Measurements from ENCODE around the gene TCOF1. TPM values are rescaled to one million over a fixed set of nuclear protein-coding genes. Genes with fewer than 3 reads are reported as not detected.

Gene TCOF1
- total RNA-seq, 2 donors from 2014 or later = 28.9 to 58.3 TPM

DNA sequence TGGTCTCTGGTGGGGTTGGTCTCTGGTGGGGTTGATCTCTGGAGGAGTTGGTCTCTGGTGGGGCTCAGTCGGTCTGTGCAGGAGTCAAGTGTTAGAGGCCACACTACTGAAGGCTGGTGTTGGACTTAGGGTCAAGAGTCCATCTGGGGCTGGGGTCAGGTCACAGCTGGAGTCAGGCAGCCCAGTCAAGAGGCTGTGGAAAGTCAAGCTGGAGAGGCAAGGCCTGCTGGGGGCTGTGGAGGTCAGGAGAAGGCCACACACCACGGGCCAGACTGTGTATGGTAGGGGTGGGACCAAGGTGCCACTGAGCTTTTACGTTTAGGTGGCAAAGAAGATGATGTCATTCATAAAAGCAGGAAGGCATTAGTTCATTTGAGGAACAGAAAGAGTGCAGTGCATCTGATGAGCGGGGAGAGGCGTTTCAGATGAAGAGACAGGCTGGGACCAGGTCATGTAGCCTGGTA, 71.9 kb downstream of the TCOF1 start:
- H3K27me3 ChIP-seq (replicated peaks; ENCODE audit: insufficient read depth) = no peaks in the 10 kb centered on the region
- TF ChIP-seq, protein P1, sequence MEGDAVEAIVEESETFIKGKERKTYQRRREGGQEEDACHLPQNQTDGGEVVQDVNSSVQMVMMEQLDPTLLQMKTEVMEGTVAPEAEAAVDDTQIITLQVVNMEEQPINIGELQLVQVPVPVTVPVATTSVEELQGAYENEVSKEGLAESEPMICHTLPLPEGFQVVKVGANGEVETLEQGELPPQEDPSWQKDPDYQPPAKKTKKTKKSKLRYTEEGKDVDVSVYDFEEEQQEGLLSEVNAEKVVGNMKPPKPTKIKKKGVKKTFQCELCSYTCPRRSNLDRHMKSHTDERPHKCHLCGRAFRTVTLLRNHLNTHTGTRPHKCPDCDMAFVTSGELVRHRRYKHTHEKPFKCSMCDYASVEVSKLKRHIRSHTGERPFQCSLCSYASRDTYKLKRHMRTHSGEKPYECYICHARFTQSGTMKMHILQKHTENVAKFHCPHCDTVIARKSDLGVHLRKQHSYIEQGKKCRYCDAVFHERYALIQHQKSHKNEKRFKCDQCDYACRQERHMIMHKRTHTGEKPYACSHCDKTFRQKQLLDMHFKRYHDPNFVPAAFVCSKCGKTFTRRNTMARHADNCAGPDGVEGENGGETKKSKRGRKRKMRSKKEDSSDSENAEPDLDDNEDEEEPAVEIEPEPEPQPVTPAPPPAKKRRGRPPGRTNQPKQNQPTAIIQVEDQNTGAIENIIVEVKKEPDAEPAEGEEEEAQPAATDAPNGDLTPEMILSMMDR (IDR thresholded peaks at IDR 0.05) = no peak
- no peak for TF ChIP-seq POLR2AphosphoS5 (IDR thresholded peaks at IDR 0.05)
- TF ChIP-seq POLR2A (IDR thresholded peaks at IDR 0.05) = no peak
- no peak overlapping the region for H3K4me3 ChIP-seq
- WGBS = 89% methylated on average over 5 of the region's 5 CpGs
- intact Hi-C loops (cut with DNase I) = no loop called here
- H3K27ac ChIP-seq = no peak overlapping the region
- no peaks in the 10 kb centered on the region for H3K9me3 ChIP-seq
- no peak for DNase-seq (ENCODE audit: low spot score)
- no peaks in the 10 kb centered on the region for H3K36me3 ChIP-seq
- H3K4me1 ChIP-seq (replicated peaks) = no peaks in the 10 kb centered on the region

DNA sequence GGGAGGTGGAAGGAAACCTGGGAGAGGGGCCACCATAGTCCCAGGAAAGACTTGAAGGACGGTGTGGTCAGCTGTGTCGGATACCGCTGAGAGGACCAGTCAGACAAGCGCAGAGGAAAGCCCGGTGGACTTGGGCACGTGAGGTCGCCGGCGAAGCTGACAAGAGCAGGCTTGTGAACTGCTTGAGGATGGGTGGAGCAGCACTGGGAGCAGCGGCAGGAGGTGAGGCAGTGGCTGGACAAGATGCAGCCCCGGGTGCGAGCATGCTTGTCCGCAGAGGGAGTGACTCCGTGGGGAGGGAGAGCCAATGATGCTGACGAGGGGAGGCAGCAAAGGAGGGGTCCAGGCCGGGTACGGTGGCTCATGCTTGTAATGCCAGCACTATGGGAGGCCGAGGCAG, 73.6 kb downstream of the TCOF1 start:
- 65% methylated on average over 18 of the region's 18 CpGs for WGBS
- no peaks in the 10 kb centered on the region for H3K36me3 ChIP-seq
- H3K4me3 ChIP-seq = no peak overlapping the region
- no peaks in the 10 kb centered on the region for H3K4me1 ChIP-seq (replicated peaks)
- no peaks in the 10 kb centered on the region for H3K27me3 ChIP-seq (replicated peaks; ENCODE audit: insufficient read depth)
- no peaks in the 10 kb centered on the region for H3K9me3 ChIP-seq
- no peak for TF ChIP-seq POLR2AphosphoS5 (IDR thresholded peaks at IDR 0.05)
- intact Hi-C loops (cut with DNase I) = no loop called here
- no peak overlapping the region for H3K27ac ChIP-seq
- no peak for DNase-seq (ENCODE audit: low spot score)

DNA sequence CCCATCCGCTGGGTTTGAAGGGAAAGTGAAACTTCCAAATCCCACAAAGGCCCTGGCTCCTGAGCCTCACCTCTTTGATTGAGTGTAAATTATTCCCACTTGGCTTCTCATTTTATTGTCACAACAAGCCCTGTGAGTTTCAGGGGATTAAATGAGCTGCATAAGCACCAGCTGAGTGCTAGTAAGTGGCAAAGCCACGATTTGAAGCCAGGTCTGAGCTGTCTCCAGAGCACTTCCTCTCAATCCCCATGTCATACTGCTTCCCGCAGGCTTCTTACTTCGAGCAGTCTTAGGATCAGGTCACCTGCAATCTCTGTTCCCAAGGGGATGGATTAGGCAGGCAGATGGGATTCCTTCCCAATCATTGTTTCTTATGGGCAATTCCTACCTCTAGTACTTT, 74.1 kb downstream of the TCOF1 start:
- Histone ChIP-seq H3K36me3 (no peaks in the 10 kb centered on the region), H3K27ac (no peak overlapping the region), H3K27me3 (replicated peaks; ENCODE audit: insufficient read depth) (no peaks in the 10 kb centered on the region), H3K4me3 (no peak overlapping the region), H3K4me1 (replicated peaks) (no peaks in the 10 kb centered on the region), H3K9me3 (no peaks in the 10 kb centered on the region)
- TF ChIP-seq, protein P1 (IDR thresholded peaks at IDR 0.05) = no peak
- DNase-seq (ENCODE audit: low spot score) = no peak
- intact Hi-C loops (cut with DNase I) = no loop called here
- 48% methylated on average over 4 of the region's 4 CpGs for WGBS

DNA sequence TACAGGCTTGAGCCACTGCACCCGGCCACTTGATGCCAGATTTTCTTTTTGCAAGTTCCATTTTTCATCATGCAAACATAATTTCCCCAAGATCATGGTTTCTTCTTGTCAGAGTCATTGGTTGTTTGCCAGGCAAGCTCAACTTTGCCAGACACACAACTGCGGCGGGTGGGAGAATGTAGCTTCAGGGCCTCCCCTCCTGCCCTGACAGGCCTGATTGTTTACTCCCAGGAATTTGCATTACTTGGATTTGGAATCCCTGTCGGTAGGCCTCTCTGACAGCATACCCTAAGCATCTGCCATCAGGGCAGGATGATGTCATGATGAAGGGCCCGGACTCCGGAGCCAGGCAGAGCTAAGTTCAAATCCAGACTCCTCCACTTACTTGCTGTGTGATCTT, 77.0 kb downstream of the TCOF1 start:
- 31% methylated on average over 6 of the region's 6 CpGs for WGBS
- Histone ChIP-seq H3K4me1 (replicated peaks) (no peaks in the 10 kb centered on the region), H3K9me3 (no peaks in the 10 kb centered on the region), H3K36me3 (no peaks in the 10 kb centered on the region), H3K27ac (no peak overlapping the region), H3K27me3 (replicated peaks; ENCODE audit: insufficient read depth) (no peaks in the 10 kb centered on the region), H3K4me3 (no peak overlapping the region)
- TF ChIP-seq, protein P1 (IDR thresholded peaks at IDR 0.05) = no peak
- TF ChIP-seq POLR2A (IDR thresholded peaks at IDR 0.05) (no peak), POLR2AphosphoS5 (IDR thresholded peaks at IDR 0.05) (no peak)
- peak; percentile 59 for DNase-seq (ENCODE audit: low spot score)
- intact Hi-C loops (cut with DNase I) = no loop called here

DNA sequence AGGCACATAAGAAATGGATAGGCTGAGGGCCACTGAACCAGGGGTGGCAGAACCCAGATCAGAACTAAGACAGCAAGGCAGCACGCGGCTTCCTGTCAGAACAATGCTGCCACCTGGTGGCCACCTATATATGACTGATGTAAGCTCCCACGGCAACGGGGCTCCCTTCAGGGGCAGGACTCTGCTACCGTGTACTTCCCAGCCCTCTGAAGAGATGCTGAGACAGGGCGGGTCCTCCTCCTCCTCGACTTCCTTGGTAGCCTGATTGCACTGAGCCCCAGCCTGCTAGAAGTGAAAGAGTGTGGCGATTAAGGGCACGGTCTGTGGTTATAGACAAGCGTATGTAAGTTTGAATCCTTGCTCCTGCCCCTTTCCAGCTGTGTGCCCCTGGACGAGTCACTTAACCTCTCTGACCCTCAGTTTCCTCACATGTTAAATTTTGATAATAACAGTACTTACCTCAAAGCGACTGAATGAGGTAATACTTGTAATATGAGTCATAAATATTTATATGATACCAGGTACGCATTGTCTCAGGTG, 78.7 kb downstream of the TCOF1 start:
- DNase-seq (ENCODE audit: low spot score) = peak; percentile 90
- H3K9me3 ChIP-seq = no peaks in the 10 kb centered on the region
- intact Hi-C loops (cut with DNase I) = no loop called here
- 16% methylated on average over 13 of the region's 13 CpGs for WGBS
- H3K36me3 ChIP-seq = no peaks in the 10 kb centered on the region
- H3K27me3 ChIP-seq (replicated peaks; ENCODE audit: insufficient read depth) = no peaks in the 10 kb centered on the region
- H3K27ac ChIP-seq = no peak overlapping the region
- TF ChIP-seq POLR2A (IDR thresholded peaks at IDR 0.05) (no peak), POLR2AphosphoS5 (IDR thresholded peaks at IDR 0.05) (peak; percentile 5)
- TF ChIP-seq, protein P1 (IDR thresholded peaks at IDR 0.05) = peak; percentile 56 to 89 (median 84)
- H3K4me1 ChIP-seq (replicated peaks) = no peaks in the 10 kb centered on the region
- H3K4me3 ChIP-seq = no peak overlapping the region

Measured in prostate gland (tissue), 2 donors.